Cardiac fibroblast (primary cell): ENCODE data around the gene SMYD3.

Source experiments
- DNase-seq, 2 donors: peaks; one replicate each; pipeline versions ENCODE4 v3.0.0 to v3.0.0-alpha.2; 2010; ENCODE audit warnings: low read depth in 2 of 2
- H3K4me3 ChIP-seq, 2 donors: replicated peaks in 1 of 2; 1 replicate in 1 of 2; 2 replicates in 1 of 2; pipeline ENCODE4 v1.5.1; 2011; ENCODE audit warnings: low read depth in 2 of 2, low read length in 2 of 2, mild to moderate bottlenecking in 2 of 2, moderate library complexity in 1 of 2
- CTCF ChIP-seq: IDR thresholded peaks from one replicate; pipeline ENCODE4 v1.5.1; 2011; ENCODE audit warnings: low read depth, mild to moderate bottlenecking, low read length, inconsistent platforms

Gene SMYD3

GRCh38 chr1:245791410-245792312 is 715.4 kb downstream of the SMYD3 start:
- no peak for TF ChIP-seq CTCF
- H3K4me3 ChIP-seq, result no peak overlapping the region
- peak in 1 of 2 donors; percentile 80 for DNase-seq

- no peak overlapping the region for H3K4me3 ChIP-seq
- no peak for TF ChIP-seq CTCF
- DNase-seq, result peak; percentile 62 to 71
Observed at GRCh38 chr1:245790441-245790840, 716.6 kb downstream of the SMYD3 start.

- DNase-seq, result no peak
- TF ChIP-seq CTCF, result no peak
- no peak overlapping the region for H3K4me3 ChIP-seq
Observed at GRCh38 chr1:245788886-245789285, 718.2 kb downstream of the SMYD3 start.

GRCh38 chr1:245788269-245788668 is 718.8 kb downstream of the SMYD3 start:
- no peak overlapping the region for H3K4me3 ChIP-seq
- no peak for TF ChIP-seq CTCF
- DNase-seq, result peak; percentile 93 to 97

GRCh38 chr1:245786948-245787347 is 720.1 kb downstream of the SMYD3 start:
- no peak overlapping the region for H3K4me3 ChIP-seq
- TF ChIP-seq CTCF, result no peak
- DNase-seq, result no peak

GRCh38 chr1:245779797-245780755 is 727.0 kb downstream of the SMYD3 start:
- TF ChIP-seq CTCF, result peak; percentile 27
- no peak overlapping the region for H3K4me3 ChIP-seq
- DNase-seq, result no peak
